ENCODE measurements around the gene WNT9B.

WNT9B gene

GRCh38 chr17:46859996-46860395 lies 8.6 kb downstream of the WNT9B start:
- DNase-seq = no peak

- DNase-seq = no peak
These were observed 11.6 kb downstream of the WNT9B start for GRCh38 chr17:46862949-46863348.

- DNase-seq = no peak
These were observed 12.2 kb downstream of the WNT9B start for GRCh38 chr17:46863383-46864121.

GRCh38 chr17:46865100-46865499 lies 13.7 kb downstream of the WNT9B start:
- DNase-seq = no peak

GRCh38 chr17:46866325-46866724 lies 14.9 kb downstream of the WNT9B start:
- DNase-seq = no peak

- DNase-seq = no peak
These were observed 15.4 kb downstream of the WNT9B start for GRCh38 chr17:46866747-46867146.

GRCh38 chr17:46868689-46869187 lies 17.4 kb downstream of the WNT9B start:
- no peak for DNase-seq

GRCh38 chr17:46869296-46869695 lies 17.9 kb downstream of the WNT9B start:
- no peak for DNase-seq

GRCh38 chr17:46869975-46870803 lies 18.8 kb downstream of the WNT9B start:
- no peak for DNase-seq

- DNase-seq = no peak
These were observed 21.0 kb downstream of the WNT9B start for GRCh38 chr17:46872421-46872820.

- DNase-seq = no peak
These were observed 22.7 kb downstream of the WNT9B start for GRCh38 chr17:46873941-46874645.

- DNase-seq = no peak
These were observed 23.5 kb downstream of the WNT9B start for GRCh38 chr17:46874906-46875305.

- DNase-seq = no peak
These were observed 24.5 kb downstream of the WNT9B start for GRCh38 chr17:46875849-46876352.

- no peak for DNase-seq
These were observed 25.0 kb downstream of the WNT9B start for GRCh38 chr17:46876353-46876887.

GRCh38 chr17:46876926-46877325 lies 25.5 kb downstream of the WNT9B start:
- DNase-seq = no peak

- DNase-seq = no peak
These were observed 26.1 kb downstream of the WNT9B start for GRCh38 chr17:46877466-46877865.

- no peak for DNase-seq
These were observed 26.7 kb downstream of the WNT9B start for GRCh38 chr17:46878055-46878454.

- no peak for DNase-seq
These were observed 27.7 kb downstream of the WNT9B start for GRCh38 chr17:46879101-46879500.

GRCh38 chr17:46881015-46881414 lies 29.6 kb downstream of the WNT9B start:
- DNase-seq = no peak

- DNase-seq = no peak
These were observed 31.3 kb downstream of the WNT9B start for GRCh38 chr17:46882666-46883065.

- no peak for DNase-seq
These were observed 32.6 kb downstream of the WNT9B start for GRCh38 chr17:46883871-46884520.

GRCh38 chr17:46884552-46884951 lies 33.2 kb downstream of the WNT9B start:
- no peak for DNase-seq

Data from NCI-H226 (cell line).